Fibroblast of villous mesenchyme (primary cell): ENCODE measurements around the gene PDHX. TPM values are rescaled to one million over a fixed set of nuclear protein-coding genes. Genes with fewer than 3 reads are reported as not detected.
A peak's percentile ranks its signal among the peaks of the same experiment; 100 is the strongest.

Experiments used
- DNase-seq: peaks from one replicate; pipeline ENCODE4 v3.0.0-alpha.2; 2010; ENCODE audit warnings: low read depth
- H3K4me3 ChIP-seq: 2 replicates; pipeline ENCODE4 v1.5.1; 2011; ENCODE audit warnings: low read depth, mild to moderate bottlenecking, low read length
- CTCF ChIP-seq: IDR thresholded peaks from 2 replicates; pipeline ENCODE4 v1.5.1; 2012; ENCODE audit warnings: low read depth, mild to moderate bottlenecking, low read length; ENCODE audit not compliant: insufficient read depth
- total RNA-seq: library from RNA; depleted of rRNA; stranded (reverse); fragments of >200 nt; gene quantifications from 2 replicates; pipeline ENCODE4 v1.2.3, GENCODE V29; 2012

PDHX gene
- 32.5 and 66.9 TPM in 2 replicates for total RNA-seq

- DNase-seq, result peak; percentile 99
- peak within 1 kb of the TSS; percentile 77 for H3K4me3 ChIP-seq
- no peak for TF ChIP-seq CTCF
These were observed at the start of gene PDHX, which contains the start of gene APIP for GRCh38 chr11:34916015-34916842. PDHX (plus strand) TSS chr11:34916618; CDS start chr11:34916656, 38 bp downstream. APIP (minus strand) TSS chr11:34916379; CDS start chr11:34916284, 95 bp downstream.

GRCh38 chr11:34869425-34869824 lies 47.0 kb upstream of the PDHX start:
- H3K4me3 ChIP-seq, result no peak overlapping the region
- DNase-seq, result no peak
- peak; percentile 23 for TF ChIP-seq CTCF

GRCh38 chr11:34870548-34871196 lies 45.7 kb upstream of the PDHX start:
- no peak overlapping the region for H3K4me3 ChIP-seq
- DNase-seq, result no peak
- TF ChIP-seq CTCF, result no peak

- no peak for TF ChIP-seq CTCF
- no peak for DNase-seq
- no peak overlapping the region for H3K4me3 ChIP-seq
These were observed 42.2 kb upstream of the PDHX start for GRCh38 chr11:34874202-34874601.

- TF ChIP-seq CTCF, result no peak
- no peak for DNase-seq
- H3K4me3 ChIP-seq, result no peak overlapping the region
These were observed 38.9 kb upstream of the PDHX start for GRCh38 chr11:34877375-34877975.

- no peak overlapping the region for H3K4me3 ChIP-seq
- TF ChIP-seq CTCF, result no peak
- DNase-seq, result no peak
These were observed 34.5 kb upstream of the PDHX start for GRCh38 chr11:34881900-34882299.
